SHP77 (cell line): ENCODE measurements around the gene LRMDA.

Source experiments
- DNase-seq, 2 experiments: peaks; one replicate each; lab custom pipeline; 2025; lab: John Stamatoyannopoulos, UW

The LRMDA gene

GRCh38 chr10:75825661-75826060 is 394.2 kb downstream of the LRMDA start:
- no peak for DNase-seq

GRCh38 chr10:75826846-75827245 is 395.4 kb downstream of the LRMDA start:
- DNase-seq, result no peak

GRCh38 chr10:75827587-75828021 is 396.2 kb downstream of the LRMDA start:
- DNase-seq, result no peak

GRCh38 chr10:75828413-75828812 is 397.0 kb downstream of the LRMDA start:
- DNase-seq, result no peak

- DNase-seq, result no peak
Observed at GRCh38 chr10:75836064-75836463, 404.6 kb downstream of the LRMDA start.

GRCh38 chr10:75838486-75838885 is 407.1 kb downstream of the LRMDA start:
- no peak for DNase-seq

GRCh38 chr10:75839020-75839419 is 407.6 kb downstream of the LRMDA start:
- DNase-seq, result no peak

- no peak for DNase-seq
Observed at GRCh38 chr10:75841266-75841665, 409.8 kb downstream of the LRMDA start.

GRCh38 chr10:75845176-75845947 is 413.9 kb downstream of the LRMDA start:
- DNase-seq, result no peak

- no peak for DNase-seq
Observed at GRCh38 chr10:75847477-75847876, 416.1 kb downstream of the LRMDA start.

GRCh38 chr10:75851580-75852345 is 420.3 kb downstream of the LRMDA start:
- DNase-seq, result no peak

- no peak for DNase-seq
Observed at GRCh38 chr10:75852851-75853484, 421.5 kb downstream of the LRMDA start.

- DNase-seq, result no peak
Observed at GRCh38 chr10:75857269-75857846, 425.9 kb downstream of the LRMDA start.

- no peak for DNase-seq
Observed at GRCh38 chr10:75857896-75858295, 426.5 kb downstream of the LRMDA start.

- DNase-seq, result no peak
Observed at GRCh38 chr10:75858339-75858738, 426.9 kb downstream of the LRMDA start.

- DNase-seq, result peak; percentile 50 to 57
Observed at GRCh38 chr10:75859141-75859540, 427.7 kb downstream of the LRMDA start.

- DNase-seq, result no peak
Observed at GRCh38 chr10:75860009-75860408, 428.6 kb downstream of the LRMDA start.

GRCh38 chr10:75861582-75861981 is 430.2 kb downstream of the LRMDA start:
- no peak for DNase-seq

- DNase-seq, result no peak
Observed at GRCh38 chr10:75862935-75863334, 431.5 kb downstream of the LRMDA start.

GRCh38 chr10:75864717-75865116 is 433.3 kb downstream of the LRMDA start:
- no peak for DNase-seq

- DNase-seq, result no peak
Observed at GRCh38 chr10:75865413-75866299, 434.2 kb downstream of the LRMDA start.

GRCh38 chr10:75866300-75866625 is 434.8 kb downstream of the LRMDA start:
- no peak for DNase-seq
